Glutamatergic neuron (in vitro differentiated cells): ENCODE data around the gene CIITA. TPM values are rescaled to one million over a fixed set of nuclear protein-coding genes. Genes with fewer than 3 reads are reported as not detected.

Experiments
- DNase-seq: peaks from one replicate; pipeline ENCODE4 v3.0.0; 2022
- H3K27ac Mint-ChIP-seq: one replicate; pipeline ENCODE4 v1.8.0; 2020; ENCODE audit warnings: mild to moderate bottlenecking, mixed read lengths, inconsistent platforms; ENCODE audit not compliant: unreplicated experiment
- H3K27me3 Mint-ChIP-seq: one replicate; pipeline ENCODE4 v1.8.0; 2020; ENCODE audit warnings: mild to moderate bottlenecking, moderate library complexity, mixed read lengths, inconsistent platforms; ENCODE audit not compliant: unreplicated experiment
- H3K36me3 Mint-ChIP-seq: one replicate; pipeline ENCODE4 v1.8.0; 2020; ENCODE audit warnings: mild to moderate bottlenecking, mixed read lengths, inconsistent platforms; ENCODE audit not compliant: unreplicated experiment
- H3K4me1 Mint-ChIP-seq: one replicate; pipeline ENCODE4 v1.8.0; 2020; ENCODE audit warnings: mild to moderate bottlenecking, low read depth, mixed read lengths, inconsistent platforms; ENCODE audit not compliant: unreplicated experiment
- H3K4me3 Mint-ChIP-seq: one replicate; pipeline ENCODE4 v1.8.0; 2020; ENCODE audit warnings: mild to moderate bottlenecking, mixed read lengths, inconsistent platforms; ENCODE audit not compliant: unreplicated experiment
- H3K9me3 Mint-ChIP-seq: one replicate; pipeline ENCODE4 v1.8.0; 2020; ENCODE audit warnings: mild to moderate bottlenecking, moderate library complexity, mixed read lengths, inconsistent platforms; ENCODE audit not compliant: unreplicated experiment
- total RNA-seq: library from RNA; stranded (reverse); fragmentation: NEBNext Ultra II Directional; extraction: Animal tissue kit (Norgen Biotek cat#: 25700); gene quantifications from one replicate; pipeline ENCODE4 v1.2.1, GENCODE V29; 2021; ENCODE audit not compliant: unreplicated experiment
- TF ChIP-seq, protein P1 (sequence below): fragments of 200-600 bp; sonication (generic); IDR thresholded peaks from one replicate; pipeline ENCODE4 v1.5.0; 2021; ENCODE audit not compliant: partially characterized antibody, unreplicated experiment

CIITA gene
- total RNA-seq, 1 donor from 2014 or later, result 0.69 TPM

DNA sequence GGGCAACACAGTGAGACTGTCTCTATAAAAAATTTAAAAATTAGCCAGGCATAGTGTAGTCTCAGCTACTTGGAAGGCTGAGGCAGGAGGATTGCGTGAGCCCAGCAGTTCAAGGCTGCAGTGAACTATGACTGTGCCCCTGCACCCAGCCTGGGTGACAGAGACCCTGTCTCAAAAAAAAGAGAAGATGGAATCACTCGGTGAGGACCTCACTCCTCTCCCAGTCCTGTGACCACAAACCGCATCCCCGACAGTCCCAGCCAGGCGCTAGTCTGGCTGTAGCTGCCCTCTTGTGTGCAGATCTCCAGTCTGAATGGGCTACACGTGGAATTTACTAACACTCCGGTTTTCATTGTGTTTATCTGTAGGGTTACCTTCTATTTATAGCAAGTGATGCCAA lies 54.1 kb downstream of the CIITA start:
- DNase-seq, result no peak
- no peak overlapping the region for H3K27ac Mint-ChIP-seq
- no peaks in the 10 kb centered on the region for H3K9me3 Mint-ChIP-seq
- H3K4me3 Mint-ChIP-seq, result no peak overlapping the region
- TF ChIP-seq, protein P1, sequence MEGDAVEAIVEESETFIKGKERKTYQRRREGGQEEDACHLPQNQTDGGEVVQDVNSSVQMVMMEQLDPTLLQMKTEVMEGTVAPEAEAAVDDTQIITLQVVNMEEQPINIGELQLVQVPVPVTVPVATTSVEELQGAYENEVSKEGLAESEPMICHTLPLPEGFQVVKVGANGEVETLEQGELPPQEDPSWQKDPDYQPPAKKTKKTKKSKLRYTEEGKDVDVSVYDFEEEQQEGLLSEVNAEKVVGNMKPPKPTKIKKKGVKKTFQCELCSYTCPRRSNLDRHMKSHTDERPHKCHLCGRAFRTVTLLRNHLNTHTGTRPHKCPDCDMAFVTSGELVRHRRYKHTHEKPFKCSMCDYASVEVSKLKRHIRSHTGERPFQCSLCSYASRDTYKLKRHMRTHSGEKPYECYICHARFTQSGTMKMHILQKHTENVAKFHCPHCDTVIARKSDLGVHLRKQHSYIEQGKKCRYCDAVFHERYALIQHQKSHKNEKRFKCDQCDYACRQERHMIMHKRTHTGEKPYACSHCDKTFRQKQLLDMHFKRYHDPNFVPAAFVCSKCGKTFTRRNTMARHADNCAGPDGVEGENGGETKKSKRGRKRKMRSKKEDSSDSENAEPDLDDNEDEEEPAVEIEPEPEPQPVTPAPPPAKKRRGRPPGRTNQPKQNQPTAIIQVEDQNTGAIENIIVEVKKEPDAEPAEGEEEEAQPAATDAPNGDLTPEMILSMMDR, result no peak
- no peaks in the 10 kb centered on the region for H3K36me3 Mint-ChIP-seq
- no peaks in the 10 kb centered on the region for H3K4me1 Mint-ChIP-seq
- H3K27me3 Mint-ChIP-seq, result peaks cover 8% of the 10 kb centered on the region

DNA sequence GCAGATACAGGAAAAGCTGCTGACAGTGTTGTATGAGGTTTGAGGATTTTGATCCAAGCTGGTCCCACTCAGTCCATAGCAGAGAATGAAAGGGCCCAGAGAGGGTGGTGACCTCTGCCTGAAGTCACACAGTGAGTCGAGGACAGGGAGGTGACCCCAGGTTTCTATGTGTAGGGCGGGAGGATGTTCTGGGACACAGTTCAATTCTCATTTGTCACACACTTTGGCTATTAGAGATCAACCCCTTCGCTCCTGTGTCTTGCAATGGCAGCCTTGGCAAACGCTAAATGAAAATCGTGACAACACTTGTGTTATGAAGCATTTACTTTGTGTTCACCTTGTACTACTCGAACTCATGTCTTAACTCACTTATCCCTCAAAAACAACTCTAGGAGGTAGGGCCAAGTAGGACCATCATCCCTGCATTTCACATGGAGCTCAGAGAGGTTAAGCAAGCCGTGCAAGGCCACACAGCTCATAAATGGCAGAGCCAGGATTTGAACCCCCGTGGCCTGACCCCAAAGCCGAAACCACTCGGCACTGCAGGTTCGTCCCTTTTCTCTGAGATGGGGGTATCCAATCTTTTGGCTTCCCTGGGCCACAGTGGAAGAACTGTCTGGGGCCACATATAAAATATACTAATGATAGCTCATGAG lies 55.1 kb downstream of the CIITA start:
- Mint-ChIP-seq H3K27me3 (peaks cover 8% of the 10 kb centered on the region), H3K27ac (no peak overlapping the region), H3K4me1 (peaks cover under 1% of the 10 kb centered on the region), H3K9me3 (no peaks in the 10 kb centered on the region), H3K4me3 (no peak overlapping the region), H3K36me3 (no peaks in the 10 kb centered on the region)
- DNase-seq, result no peak
- TF ChIP-seq, protein P1, result no peak

DNA sequence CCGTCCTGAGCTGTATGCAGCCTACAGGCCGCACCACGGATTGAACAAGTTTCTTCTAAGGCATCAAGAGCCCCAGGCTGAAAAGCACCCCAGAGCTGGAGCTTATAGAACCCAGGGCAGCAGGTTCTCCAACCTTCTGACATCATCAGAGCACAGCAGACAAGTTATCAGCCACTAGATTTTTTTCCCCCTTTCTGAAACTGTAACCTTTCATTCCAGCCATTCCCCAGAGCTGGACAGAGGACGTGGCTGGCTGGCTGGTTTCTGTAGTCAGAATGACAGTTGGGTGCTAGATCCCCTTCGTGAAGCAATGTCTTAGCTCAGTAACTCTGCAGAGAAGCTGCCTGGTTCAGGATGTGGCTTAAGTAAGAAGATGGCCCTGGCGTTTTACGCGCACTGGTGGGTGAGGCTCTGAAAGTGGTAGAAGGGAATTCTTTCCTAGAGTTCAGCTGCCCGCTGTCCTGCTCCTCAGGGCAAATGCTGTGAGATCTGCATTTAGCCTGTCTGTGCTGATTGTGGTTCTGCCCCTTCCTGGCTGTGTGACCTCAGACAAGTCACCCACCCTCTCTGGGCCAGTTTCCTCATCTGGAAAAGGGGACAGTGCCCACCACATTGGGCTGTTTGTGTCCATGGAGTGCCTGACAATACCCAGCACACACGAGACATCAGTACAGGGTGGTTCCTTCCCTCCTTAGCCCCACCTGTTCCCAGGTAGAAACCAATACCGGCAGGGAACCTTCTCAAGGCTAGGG lies 56.1 kb downstream of the CIITA start:
- H3K9me3 Mint-ChIP-seq, result no peaks in the 10 kb centered on the region
- no peak overlapping the region for H3K27ac Mint-ChIP-seq
- peaks cover 2% of the 10 kb centered on the region for H3K4me1 Mint-ChIP-seq

DNA sequence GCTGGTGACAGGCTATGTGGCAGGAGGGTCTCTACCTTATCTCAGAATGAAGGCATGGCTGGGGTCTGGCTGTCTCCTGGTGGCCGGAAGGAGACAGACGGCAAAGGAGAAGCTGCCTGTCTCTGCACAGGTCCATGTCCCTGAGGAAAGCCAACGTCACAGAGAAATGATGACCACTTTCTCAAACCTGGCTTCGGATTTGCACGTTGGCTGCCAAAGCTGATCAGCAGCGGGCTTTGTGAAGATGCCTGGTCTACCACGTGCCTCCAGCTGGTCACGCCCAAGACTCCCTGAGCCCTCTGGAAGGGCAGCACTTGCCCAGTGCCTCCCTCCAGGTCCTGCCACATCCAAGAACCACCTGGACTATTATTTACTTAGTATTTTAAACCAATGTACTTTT lies 56.9 kb downstream of the CIITA start:
- peaks cover 7% of the 10 kb centered on the region for H3K4me1 Mint-ChIP-seq
- TF ChIP-seq, protein P1, result no peak
- H3K27me3 Mint-ChIP-seq, result peaks cover 11% of the 10 kb centered on the region
- no peaks in the 10 kb centered on the region for H3K36me3 Mint-ChIP-seq
- H3K4me3 Mint-ChIP-seq, result no peak overlapping the region
- no peak overlapping the region for H3K27ac Mint-ChIP-seq
- no peak for DNase-seq
- peaks cover 2% of the 10 kb centered on the region for H3K9me3 Mint-ChIP-seq

More for the DNA sequence above, 56.1 kb downstream of the CIITA start:
- TF ChIP-seq, protein P1, result no peak
- Mint-ChIP-seq H3K4me3 (no peak overlapping the region), H3K27me3 (peaks cover 10% of the 10 kb centered on the region), H3K36me3 (no peaks in the 10 kb centered on the region)
- no peak for DNase-seq
